ENCODE measurements around the gene WDFY3. TPM values are rescaled to one million over a fixed set of nuclear protein-coding genes. Genes with fewer than 3 reads are reported as not detected.
A peak's percentile ranks its signal among the peaks of the same experiment; 100 is the strongest.
"Not testable (repeated sequence)": the region's sequence is repeated elsewhere in the genome, so short reads cannot be mapped to it uniquely, and the experiment has no call there.

The WDFY3 gene
- total RNA-seq, 1 donor from 2014 or later: 208 TPM

DNA sequence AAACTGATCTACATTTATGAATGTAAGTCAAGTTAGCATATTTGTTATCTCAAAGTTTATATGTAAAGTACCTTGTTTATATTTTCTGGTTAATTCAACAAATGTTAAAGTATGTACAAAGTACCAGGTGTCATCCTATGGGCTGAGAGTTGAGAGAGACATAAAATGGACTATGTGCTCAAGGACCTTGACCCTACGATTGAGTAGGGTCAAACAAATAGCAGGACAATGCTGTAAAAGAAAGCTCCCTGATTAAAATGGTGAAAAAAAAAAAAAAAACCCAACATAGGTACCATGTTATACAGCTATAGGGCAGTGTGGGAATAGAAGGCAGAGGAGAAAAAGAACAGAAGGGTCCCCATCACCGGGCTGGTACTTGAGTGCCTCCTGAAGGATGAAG, 260.2 kb downstream of the WDFY3 start:
- no peak for DNase-seq

DNA sequence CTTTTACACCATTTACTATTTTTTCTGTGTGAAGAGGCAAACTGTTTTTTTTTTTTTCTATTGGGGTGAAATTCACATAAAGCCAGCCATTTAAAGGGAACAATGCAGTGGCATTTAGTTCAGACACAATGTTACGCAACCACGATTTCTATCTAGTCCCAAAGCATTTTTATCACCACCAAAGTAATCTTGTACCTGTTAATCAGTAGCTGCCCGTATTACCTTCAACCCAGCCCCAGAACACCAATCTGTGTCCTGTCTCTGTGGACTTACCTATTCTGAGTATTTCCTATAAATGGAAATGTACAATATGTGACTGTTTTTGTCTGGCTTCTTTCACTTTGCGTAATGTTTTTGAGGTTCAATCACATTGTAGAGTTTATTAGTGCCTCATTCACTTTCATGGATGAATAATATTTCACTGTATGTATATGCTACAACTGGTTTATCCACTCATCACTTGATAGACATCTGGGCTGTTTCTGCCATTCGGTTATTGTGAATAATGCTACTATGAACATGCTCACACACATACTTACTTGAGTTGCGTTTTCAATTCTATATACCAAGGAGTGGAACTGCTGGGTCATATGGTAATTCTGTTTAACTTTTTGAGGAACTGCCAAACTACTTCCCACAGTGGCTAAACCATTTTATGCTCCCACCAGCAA, 267.4 kb downstream of the WDFY3 start:
- no peak for DNase-seq

DNA sequence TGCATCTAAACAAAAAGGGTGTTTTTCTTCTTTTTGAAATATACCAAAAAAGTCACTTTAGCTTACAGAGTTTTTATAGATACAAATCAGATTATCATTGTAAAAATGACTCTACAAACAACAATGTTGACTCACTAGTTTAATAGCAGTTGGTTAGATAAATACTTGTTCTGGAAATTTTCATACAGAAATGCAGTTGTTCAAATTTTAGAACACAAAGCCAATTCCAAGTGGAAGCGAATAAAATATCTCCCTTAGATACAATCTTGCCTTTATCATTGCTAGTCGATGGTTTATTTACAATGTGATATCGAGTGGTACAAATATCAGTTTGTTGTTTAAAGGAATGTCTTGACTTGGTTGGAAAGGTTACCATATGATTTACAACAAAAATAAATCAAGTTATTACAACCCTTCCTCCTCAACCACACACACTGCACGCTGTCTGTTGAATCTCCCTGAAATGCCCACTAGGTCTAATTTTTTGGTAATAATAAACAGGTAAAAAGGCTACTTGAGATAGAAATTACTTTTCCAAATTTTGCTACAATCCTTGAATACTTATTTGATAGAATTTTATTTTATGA, 268.8 kb downstream of the WDFY3 start:
- no peak for DNase-seq

DNA sequence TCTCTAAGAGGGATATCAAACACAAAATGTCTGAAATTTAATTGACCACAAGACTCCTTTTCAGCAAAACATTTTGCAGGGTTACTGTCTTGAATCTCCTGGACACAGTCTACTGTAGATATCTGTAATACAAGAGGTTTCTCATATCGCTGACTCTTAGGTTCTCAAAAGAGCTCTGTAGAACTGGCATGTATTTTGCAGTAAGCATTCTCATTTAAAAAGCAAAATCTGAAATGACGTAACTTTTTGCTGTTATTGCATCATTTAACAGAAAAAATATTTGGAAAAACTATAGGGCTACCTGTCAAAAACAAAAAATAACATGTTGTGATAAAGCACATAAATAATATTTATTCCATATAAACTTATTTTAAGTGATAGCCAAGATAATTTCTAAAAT, 269.3 kb downstream of the WDFY3 start:
- DNase-seq: no peak

DNA sequence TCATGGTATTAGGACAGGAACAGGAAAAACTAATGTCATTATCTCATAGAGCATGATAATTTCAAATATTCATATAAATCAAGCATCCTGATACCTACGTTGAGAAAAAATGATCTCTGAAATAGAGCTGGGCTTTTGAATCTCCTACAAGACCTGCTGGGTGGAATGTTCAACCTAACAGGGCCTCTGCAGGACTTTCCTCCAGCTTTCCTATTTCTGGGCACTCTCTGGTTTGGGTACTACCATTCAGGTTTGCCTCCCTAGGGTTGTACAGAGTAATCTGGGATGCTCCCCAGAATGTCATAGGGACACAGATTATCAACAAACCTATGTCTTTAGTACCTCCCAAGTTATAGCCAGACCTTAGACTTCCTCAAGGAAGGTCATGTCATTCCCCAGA, 274.7 kb downstream of the WDFY3 start:
- DNase-seq: no peak

DNA sequence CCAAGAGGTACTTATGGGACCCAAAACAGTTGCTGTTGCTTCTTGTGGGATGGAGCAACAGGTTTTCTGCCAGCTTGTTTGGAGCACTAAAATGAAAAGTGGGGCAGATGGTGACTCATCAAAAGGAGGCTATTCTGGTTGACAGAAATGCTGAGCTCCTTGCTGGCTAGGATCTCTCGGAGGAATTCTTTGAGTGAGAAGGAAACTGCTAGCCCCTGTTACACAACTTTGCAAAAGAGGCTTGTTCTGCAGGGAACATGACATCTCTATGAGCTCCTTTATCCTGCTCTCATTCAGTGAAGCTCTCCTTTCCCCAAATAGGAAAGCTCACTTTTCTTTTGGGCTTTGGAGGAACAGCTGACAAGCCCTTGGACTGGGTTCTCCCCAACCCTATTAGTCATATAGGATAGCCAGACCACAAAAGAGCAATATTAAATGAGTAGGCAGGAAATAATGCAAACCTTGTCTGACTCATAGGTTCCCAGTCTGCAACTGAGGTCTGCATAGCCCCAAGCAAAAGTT, 275.3 kb downstream of the WDFY3 start:
- DNase-seq: peak; percentile 51

DNA sequence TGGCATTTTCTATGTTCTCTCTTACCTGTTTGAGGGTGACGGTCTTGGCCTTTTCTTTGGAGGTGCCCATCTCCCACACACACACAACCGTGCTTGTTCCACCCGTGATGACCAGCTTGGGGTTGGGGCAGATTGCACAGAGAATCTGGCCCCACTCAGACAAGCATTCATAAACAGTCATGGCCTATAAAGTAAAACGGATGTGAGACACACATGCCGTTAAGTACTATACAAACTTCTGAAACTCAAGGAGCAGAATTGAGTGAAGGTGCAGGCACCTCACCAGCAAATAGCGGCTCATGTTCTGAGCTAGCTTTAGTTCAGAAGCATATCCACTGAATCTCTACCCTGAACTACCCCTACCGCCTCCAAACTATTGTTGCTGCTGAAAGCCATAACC, 276.0 kb downstream of the WDFY3 start:
- DNase-seq: no peak

DNA sequence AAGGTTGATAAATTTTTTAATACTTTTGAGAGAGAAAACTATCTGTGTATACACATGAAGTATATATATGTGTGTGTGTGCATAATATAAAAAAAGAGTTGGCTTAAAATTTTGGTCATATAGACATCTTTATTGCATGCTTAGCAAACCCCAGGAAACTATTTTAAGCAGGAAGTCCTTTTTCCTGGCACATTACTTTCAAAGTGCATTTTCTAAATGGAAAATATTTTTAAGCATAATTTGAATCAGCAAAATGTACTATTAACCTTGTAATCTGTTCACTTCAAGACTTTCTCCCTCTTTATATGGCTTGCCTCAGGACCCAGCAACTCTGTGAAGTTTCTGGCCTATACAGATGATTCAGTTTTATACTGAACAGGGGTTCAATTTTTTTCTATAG, 277.3 kb downstream of the WDFY3 start:
- no peak for DNase-seq

DNA sequence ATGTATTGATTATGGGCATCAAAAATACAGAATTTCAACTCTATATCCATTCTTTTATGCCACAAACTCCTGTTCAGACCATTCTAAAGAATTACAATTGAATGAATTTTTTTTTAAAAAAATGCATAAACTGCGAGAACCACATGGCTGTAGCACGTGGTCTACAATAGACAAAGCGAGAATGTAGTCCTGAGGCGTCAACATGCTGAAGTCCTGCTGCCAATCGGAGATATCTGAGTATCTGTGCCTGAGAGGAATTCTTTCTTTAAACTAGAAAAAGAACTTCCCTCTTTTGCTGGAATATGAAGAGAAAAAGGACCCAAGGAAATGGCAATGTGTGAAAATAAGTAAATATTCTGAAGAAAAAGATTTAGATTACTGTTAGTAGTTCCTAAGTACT, 277.9 kb downstream of the WDFY3 start:
- no peak for DNase-seq

DNA sequence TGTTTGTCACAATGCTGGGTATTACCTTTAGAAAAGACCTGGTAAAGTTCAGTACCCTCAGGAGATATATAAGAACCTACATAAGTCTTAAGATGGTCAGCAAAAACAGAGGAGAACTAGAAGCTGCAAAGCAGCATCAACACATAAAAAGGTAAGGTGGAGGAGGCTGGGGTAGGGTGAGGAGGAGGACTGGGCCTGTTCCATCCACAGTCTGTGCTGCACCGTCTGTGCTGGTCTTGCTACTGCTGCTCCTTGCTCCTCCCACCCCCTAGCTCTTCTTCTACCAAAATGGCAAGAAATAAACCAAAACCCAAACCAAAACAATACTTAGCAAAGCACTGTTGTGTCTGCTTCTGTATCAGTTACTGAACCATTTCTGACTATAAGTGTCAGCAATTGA, 281.4 kb downstream of the WDFY3 start:
- no peak for DNase-seq

DNA sequence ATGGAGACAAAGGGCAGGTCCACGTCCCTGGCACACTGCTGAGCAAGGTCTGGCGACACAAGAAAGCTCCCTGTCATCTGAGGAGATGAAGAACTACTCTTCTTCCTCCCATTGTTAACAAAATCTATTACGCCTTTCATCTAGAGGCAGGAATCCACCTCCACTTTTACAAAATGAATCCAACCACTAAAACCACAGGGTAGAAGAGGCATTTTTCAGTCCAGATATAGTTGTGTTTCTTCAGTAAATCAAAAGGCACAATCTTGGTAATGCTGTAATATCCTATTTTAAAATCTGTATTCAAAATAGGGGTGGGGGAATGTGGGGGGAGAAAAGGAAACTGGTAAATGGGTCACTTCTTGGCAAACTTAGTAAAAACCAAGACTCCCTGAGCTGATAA, 282.1 kb downstream of the WDFY3 start:
- no peak for DNase-seq

DNA sequence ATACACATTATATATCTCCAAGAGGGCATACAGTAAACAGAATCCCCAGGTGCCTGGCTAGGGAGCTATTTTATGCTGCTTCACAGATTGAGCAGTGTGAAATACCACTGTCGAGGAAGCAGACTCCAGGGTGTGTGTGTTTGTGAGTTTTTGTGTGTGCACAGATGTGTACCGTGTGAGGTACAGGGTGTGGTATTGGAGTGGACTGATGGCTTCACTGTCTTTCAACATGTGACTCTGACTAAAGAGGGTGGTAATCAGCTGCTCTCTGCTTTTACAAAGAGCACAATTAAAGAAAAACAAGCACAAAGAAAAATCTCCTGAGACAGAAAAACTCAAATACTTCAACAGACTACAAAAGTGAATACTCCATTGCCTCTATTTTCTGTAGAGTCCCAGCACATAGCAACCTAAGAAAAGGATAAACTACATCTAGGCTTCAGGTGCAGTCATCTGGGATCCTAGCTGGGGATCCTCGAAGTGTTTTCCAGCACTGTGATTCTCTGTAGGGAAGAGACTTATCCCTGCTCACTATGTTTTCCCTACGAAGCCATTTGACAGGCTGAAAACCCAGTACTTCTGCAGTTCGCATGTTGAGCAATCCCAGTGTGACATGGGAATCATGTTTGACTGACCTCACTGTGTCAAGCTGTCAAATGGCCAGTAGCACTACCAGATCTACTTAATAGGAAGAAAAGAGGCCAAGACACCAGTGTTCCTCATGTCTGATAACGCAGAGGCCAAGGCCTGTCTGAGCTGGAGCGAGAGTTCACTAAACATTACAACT, 283.2 kb downstream of the WDFY3 start:
- DNase-seq: no peak

DNA sequence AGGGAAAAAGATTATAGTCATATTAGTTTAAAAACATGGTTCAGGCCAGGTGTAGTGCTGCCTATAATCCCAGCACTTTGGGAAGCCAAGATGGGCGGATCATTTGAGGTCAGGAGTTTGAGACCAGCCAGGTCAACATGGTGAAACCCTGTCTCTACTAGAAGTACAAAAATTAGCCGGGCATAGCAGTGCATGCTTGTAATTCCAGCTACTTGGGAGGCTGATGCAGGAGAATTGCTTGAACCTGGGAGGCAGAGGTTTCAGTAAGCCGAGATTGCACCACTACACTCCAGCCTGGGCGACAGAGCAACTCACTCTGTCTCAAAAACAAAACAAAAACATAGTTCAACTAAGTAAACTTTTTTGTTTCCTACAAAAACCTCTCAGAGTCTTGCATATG, 283.8 kb downstream of the WDFY3 start:
- DNase-seq: not testable (repeated sequence)

DNA sequence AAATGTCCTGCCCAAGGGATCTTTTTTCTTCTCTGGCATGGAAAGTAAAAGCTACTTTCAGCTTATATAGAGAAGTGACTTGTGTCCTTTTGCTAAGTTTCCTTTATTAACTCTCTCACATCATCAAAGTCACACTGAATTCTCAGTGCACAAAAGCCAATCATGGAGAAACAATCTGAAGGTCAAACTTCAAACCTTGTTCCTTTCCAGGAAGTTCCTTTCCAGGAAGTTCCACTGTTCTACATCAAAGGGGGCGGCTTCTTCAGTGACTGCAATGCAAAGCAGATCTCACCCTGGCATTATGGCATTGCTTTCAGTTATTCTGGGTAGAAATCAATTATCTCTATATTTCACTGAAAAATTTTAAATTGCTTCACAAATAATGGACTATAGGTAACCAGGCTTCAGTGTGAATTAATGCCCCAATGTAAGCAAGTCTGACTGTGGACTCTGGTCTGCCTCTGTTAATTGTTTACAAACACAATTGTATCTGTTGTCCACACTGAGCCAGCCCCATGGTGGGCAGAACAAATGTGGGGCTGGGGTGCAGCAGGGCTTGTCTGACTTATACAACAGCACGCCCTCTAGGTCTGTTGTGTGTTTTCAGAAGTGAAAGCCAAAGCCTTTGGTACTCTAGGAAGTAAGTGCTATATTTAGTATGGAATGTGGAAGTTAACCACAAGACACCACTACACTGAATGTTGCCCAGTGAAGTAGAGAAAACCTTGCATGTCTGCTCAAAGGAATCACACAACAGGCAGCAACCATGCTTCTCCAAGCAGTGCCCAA, 284.8 kb downstream of the WDFY3 start:
- DNase-seq: no peak

DNA sequence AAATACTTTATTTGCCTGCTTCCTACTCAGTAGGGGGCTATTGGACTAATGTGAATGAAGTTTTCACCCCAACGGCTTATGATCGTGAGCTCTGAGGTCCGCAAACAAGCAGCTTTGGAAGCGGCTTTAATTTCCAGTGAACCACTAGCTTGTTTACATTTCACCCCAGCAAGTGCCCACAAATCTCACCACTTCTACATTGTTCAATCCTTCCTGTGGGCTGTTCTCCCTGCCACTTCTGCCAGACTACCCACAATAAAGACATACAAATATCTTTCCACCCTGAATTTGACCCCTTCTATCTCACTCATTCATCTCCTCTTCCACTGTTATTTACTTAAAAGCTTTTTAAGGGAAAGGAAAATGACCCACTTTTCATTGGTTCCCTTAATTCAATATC, 285.5 kb downstream of the WDFY3 start:
- no peak for DNase-seq

DNA sequence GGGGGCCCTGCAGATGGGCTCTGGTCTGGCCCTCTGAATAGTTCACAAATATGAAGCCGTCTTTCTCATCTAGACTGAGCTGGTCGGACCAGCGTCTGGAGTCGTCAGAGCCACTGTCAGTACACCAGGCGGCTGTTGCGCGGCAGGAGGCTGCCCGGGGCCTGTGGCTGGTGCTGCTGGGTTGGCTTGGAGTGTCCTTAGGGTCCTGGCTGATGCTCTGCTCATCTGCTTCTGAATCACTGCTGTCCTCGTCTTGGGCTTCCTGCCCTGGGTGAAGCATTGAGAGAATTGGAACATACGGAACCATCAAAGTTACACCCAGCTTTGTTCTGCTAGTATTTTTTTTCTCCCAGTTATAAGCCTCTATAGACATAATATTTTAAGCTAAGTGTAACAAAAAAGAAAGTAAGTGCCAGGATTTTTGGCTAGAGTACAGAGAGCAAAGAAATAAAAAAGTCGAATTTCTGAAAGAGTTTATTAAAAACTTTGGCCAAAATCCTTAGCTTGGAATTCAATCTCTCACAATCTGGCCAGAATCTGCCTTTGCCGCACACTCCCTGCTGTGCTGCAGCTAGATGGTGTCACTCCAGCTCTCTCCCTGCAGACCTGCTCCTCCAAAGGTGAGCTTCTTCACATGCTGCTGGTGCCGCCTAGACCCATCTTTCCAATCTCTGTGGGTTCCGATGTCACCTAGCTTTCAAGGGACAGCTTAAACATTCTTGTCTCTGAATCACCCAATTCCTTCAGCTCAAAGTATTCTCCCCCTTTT, 287.3 kb downstream of the WDFY3 start:
- no peak for DNase-seq

DNA sequence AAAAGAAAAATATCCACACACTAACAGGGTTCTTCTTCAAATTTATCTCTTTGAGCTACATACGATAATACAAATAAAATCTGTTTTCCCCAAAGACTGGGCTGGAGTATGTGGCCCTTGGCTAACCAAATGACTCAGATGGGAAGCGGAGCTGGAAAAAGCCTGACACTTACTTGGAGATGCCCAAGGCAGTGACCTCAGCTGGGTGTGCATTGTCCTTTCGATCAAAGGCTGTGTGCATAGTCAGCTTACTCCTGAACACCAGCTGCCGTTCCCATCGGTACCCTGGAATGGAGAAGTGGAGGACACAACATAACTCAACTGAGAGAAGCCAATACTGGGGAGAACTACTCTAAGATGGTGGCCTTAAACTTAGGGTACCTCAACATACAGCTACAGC, 288.5 kb downstream of the WDFY3 start:
- no peak for DNase-seq

DNA sequence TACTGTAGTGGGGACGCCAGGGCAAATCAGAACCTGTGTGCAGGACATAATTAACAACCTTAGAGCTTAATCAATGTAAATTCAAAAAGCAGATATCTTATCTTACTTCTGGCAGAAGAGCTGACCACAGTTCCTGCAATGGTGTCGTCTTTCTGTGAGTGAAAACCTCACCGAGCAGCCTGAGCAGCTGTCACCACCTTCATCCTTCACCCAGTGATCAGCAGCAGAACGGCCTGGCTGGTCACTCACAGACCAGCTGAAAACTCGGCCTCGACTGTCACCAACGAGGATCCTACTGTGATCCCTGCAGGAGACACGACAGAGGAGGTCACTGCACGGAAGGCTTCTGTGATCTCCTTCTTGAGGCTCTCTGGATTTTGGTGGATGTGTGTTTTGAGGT, 289.4 kb downstream of the WDFY3 start:
- no peak for DNase-seq

DNA sequence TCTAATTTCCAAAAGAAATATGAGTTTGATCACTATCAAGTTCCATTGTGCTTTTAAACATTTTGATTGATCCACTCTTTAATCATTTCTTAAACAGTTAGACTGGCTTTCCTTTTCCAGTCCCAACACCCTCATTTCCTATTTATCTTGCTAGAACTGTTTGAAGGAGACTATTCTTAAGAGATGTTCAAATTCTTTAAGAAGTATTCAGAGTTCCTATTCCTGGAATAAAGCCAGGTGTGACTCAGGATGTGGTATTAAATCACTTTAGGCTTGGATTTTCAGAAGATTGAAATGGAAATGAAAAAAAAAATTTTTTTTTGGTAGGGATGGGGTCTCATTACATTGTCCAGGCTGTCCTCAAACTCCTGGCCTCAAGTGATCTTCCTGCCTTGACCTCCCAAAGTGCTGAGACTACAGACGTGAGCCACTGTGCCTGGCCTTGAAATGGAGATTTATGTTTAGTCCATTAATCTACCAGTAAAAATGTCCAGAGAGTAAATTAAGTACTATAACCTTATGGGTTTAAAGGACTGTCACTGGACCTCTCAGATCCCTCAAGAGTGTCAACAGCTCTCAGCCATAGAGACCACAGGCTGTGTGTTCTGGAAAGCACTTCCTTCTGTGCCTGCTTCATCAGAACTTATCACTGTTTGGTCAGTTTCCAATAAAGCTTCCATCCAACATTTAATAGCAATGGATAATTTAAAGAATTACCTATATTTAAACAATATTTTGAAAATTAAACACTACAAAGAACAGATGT, 292.8 kb downstream of the WDFY3 start:
- no peak for DNase-seq

DNA sequence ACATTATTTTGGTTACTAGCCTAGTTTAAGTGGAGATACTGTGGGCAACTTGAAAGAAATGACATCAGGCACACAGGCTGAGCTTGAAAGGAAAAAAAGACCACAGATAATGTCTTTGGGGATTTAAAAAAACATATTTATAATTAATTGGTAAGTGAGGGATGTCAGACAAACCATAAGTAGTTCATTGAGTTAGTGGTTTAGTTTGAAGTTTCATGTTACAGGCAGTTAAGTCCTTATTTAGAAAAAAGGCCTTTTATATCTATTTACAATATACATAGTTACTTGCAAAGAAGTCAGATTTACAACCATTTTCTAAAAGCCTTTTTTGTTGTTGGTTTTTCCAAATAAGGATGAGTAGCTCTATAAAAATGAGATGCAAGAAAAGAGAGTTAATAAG, 294.3 kb downstream of the WDFY3 start:
- DNase-seq: no peak

DNA sequence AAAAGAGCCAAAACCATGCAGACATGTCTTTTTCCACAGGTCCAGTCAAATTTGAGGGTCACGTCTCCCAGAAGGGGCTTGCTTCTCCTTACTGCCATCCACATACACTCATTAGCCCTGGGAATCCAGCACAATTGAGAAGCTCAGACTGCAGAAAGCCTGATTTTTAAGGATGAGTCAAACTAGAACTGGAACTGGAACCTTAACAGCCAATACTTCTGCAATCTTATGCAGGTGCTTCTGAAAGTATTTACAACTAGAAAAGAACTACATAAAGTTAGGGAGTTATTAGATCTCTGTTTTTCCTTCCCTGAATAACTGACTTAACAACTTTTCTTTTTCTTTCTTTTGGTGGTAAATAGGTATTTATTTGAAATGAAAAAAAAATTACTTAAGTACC, 297.3 kb downstream of the WDFY3 start:
- DNase-seq: no peak

All from occipital lobe (tissue), 2 donors.